SK-N-SH (cell line): Measurements from ENCODE around the gene ZRANB2. TPM values are rescaled to one million over a fixed set of nuclear protein-coding genes. Genes with fewer than 3 reads are reported as not detected.
A peak's percentile ranks its signal among the peaks of the same experiment; 100 is the strongest.

ENCODE experiments used
- CTCF ChIA-PET: fragments of 300-600, 350-600 bp; formaldehyde crosslinking; extraction: SDS; loops from one replicate; lab custom pipeline; 2021; lab: Yijun Ruan, JAX
- POLR2A ChIA-PET: fragments of 350-600 bp; sonication (Branson Sonifier 250); formaldehyde crosslinking; extraction: SDS; loops from one replicate; lab custom pipeline; 2020; ENCODE audit warnings: antibody characterized with exemption, inconsistent platforms; lab: Yijun Ruan, JAX
- DNase-seq: peaks from one replicate; pipeline ENCODE4 v3.0.0; 2012
- H2AFZ ChIP-seq: fragments of 200-600 bp; sonication (generic); 2 replicates; pipeline ENCODE4 v1.8.1; 2016; ENCODE audit warnings: antibody characterized with exemption, mild to moderate bottlenecking, low read depth
- H3F3A ChIP-seq: fragments of 200-600 bp; sonication (generic); replicated peaks from 2 replicates; pipeline ENCODE3; 2016; ENCODE audit warnings: antibody characterized with exemption, mild to moderate bottlenecking; ENCODE audit not compliant: insufficient read depth
- H3K27ac ChIP-seq, 2 experiments: fragments of 200-500 bp in 1 of 2; fragments of 200-600 bp in 1 of 2; sonication (Bioruptor generic) in 1 of 2; sonication (generic), shearing (Covaris generic) in 1 of 2; 2 replicates each; pipeline versions ENCODE4 v1.5.1 to v1.6.1; 2014 to 2016; ENCODE audit warnings: low read depth in 2 of 2, inconsistent platforms in 1 of 2, low read length in 1 of 2, mild to moderate bottlenecking in 1 of 2, mixed read lengths in 1 of 2
- H3K27me3 ChIP-seq: fragments of 200-600 bp; sonication (generic), shearing (Covaris generic); 2 replicates; pipeline ENCODE4 v1.6.1; 2016; ENCODE audit warnings: mixed run types; ENCODE audit not compliant: insufficient read depth
- H3K36me3 ChIP-seq, 2 experiments: fragments of 200-500 bp in 1 of 2; fragments of 200-600 bp in 1 of 2; sonication (Bioruptor generic) in 1 of 2; sonication (generic) in 1 of 2; replicated peaks in 1 of 2; 2 replicates each; pipeline versions ENCODE3 to v1.5.1; 2014 to 2016; ENCODE audit warnings: low read length in 1 of 2, mild to moderate bottlenecking in 1 of 2; ENCODE audit not compliant: insufficient read depth in 2 of 2, control insufficient read depth in 1 of 2
- H3K4me1 ChIP-seq, 2 experiments: fragments of 200-500 bp in 1 of 2; fragments of 200-600 bp in 1 of 2; sonication (Bioruptor generic) in 1 of 2; sonication (generic), shearing (Covaris generic) in 1 of 2; 2 replicates each; pipeline versions ENCODE4 v1.5.1 to v1.6.1; 2014 to 2016; ENCODE audit warnings: low read depth in 1 of 2, low read length in 1 of 2, mixed run types in 1 of 2; ENCODE audit not compliant: insufficient read depth in 2 of 2, control insufficient read depth in 1 of 2
- H3K4me2 ChIP-seq: fragments of 200-600 bp; sonication (generic), shearing (Covaris generic); 2 replicates; pipeline ENCODE4 v1.6.1; 2017; ENCODE audit warnings: mixed run types
- H3K4me3 ChIP-seq, 2 experiments: fragments of 200-500 bp in 1 of 2; fragments of 200-600 bp in 1 of 2; sonication (Bioruptor generic) in 1 of 2; sonication (generic), shearing (Covaris generic) in 1 of 2; 2 replicates each; pipeline versions ENCODE4 v1.5.1 to v1.8.1; 2014 to 2016; ENCODE audit warnings: low read depth in 2 of 2, inconsistent platforms in 1 of 2, low read length in 1 of 2, mild to moderate bottlenecking in 1 of 2, mixed read lengths in 1 of 2, moderate library complexity in 1 of 2
- H3K79me2 ChIP-seq: fragments of 200-600 bp; sonication (generic); 2 replicates; pipeline ENCODE4 v1.8.1; 2017; ENCODE audit warnings: mild to moderate bottlenecking; ENCODE audit not compliant: insufficient read depth
- H3K9ac ChIP-seq: fragments of 200-600 bp; sonication (generic); 2 replicates; pipeline ENCODE4 v1.6.1; 2017; ENCODE audit warnings: mixed run types
- H3K9me2 ChIP-seq: fragments of 200-600 bp; sonication (generic); 2 replicates; pipeline ENCODE4 v1.6.1; 2017; ENCODE audit warnings: mixed run types
- H3K9me3 ChIP-seq: fragments of 200-600 bp; sonication (generic); 2 replicates; pipeline ENCODE4 v1.6.1; 2017; ENCODE audit warnings: mixed run types, mild to moderate bottlenecking, moderate library complexity
- H4K20me1 ChIP-seq: fragments of 200-600 bp; sonication (generic); 2 replicates; pipeline ENCODE4 v1.6.1; 2017; ENCODE audit warnings: mild to moderate bottlenecking, mixed run types; ENCODE audit not compliant: insufficient read depth
- CHD2 ChIP-seq: fragments of 150-350 bp; IDR thresholded peaks from 2 replicates; pipeline ENCODE4 v1.6.1; 2018; ENCODE audit warnings: low read length; ENCODE audit not compliant: partially characterized antibody
- ELF1 ChIP-seq: IDR thresholded peaks from 2 replicates; pipeline ENCODE4 v1.4.0; 2012
- EP300 ChIP-seq, 2 experiments: IDR thresholded peaks; 2 replicates each; pipeline versions ENCODE4 v1.4.0 to v1.6.1; 2012; ENCODE audit warnings: borderline replicate concordance in 1 of 2, low read depth in 1 of 2, low read length in 1 of 2
- EZH2phosphoT487 ChIP-seq: fragments of 200-600 bp; sonication (generic); IDR thresholded peaks from 2 replicates; pipeline ENCODE4 v1.6.1; 2017; ENCODE audit warnings: low read depth, mixed run types, mild to moderate bottlenecking, antibody characterized with exemption, moderate library complexity, borderline replicate concordance
- FOSL2 ChIP-seq: IDR thresholded peaks from 2 replicates; pipeline ENCODE4 v1.4.0; 2012; ENCODE audit warnings: low read depth, mild to moderate bottlenecking, moderate library complexity, borderline replicate concordance
- FOXJ3 ChIP-seq: sonication (generic); formaldehyde crosslinking; IDR thresholded peaks from 2 replicates; pipeline ENCODE4 v1.5.1; 2020; ENCODE audit warnings: mild to moderate bottlenecking, missing genetic modification reagents
- FOXM1 ChIP-seq: IDR thresholded peaks from 2 replicates; pipeline ENCODE4 v1.4.0; 2012; ENCODE audit warnings: low read depth, mild to moderate bottlenecking
- GABPA ChIP-seq: IDR thresholded peaks from 2 replicates; pipeline ENCODE4 v1.4.0; 2012; ENCODE audit warnings: low read depth, mild to moderate bottlenecking
- GATA2 ChIP-seq: sonication (generic); formaldehyde crosslinking; IDR thresholded peaks from 2 replicates; pipeline ENCODE4 v1.5.0; 2020; ENCODE audit warnings: mild to moderate bottlenecking, missing genetic modification reagents
- MXI1 ChIP-seq: IDR thresholded peaks from 2 replicates; pipeline ENCODE4 v1.6.1; 2012; ENCODE audit warnings: mild to moderate bottlenecking, low read depth, low read length, improper control_type of control experiment
- NFIC ChIP-seq: IDR thresholded peaks from 2 replicates; pipeline ENCODE4 v1.4.0; 2012; ENCODE audit warnings: borderline replicate concordance
- NRF1 ChIP-seq: IDR thresholded peaks from 2 replicates; pipeline ENCODE4 v1.6.1; 2012; ENCODE audit warnings: low read depth, mild to moderate bottlenecking, low read length
- POLR2AphosphoS5 ChIP-seq: IDR thresholded peaks from 2 replicates; pipeline ENCODE4 v1.6.1; 2012; ENCODE audit warnings: low read depth, low read length
- RAD21 ChIP-seq: IDR thresholded peaks from 2 replicates; pipeline ENCODE4 v1.6.1; 2012; ENCODE audit warnings: mild to moderate bottlenecking, low read length
- RCOR1 ChIP-seq: fragments of 150-350 bp; IDR thresholded peaks from 2 replicates; pipeline ENCODE4 v1.6.1; 2017; ENCODE audit warnings: antibody characterized with exemption, low read length
- RFX5 ChIP-seq: IDR thresholded peaks from 2 replicates; pipeline ENCODE4 v1.6.1; 2012; ENCODE audit warnings: mild to moderate bottlenecking, improper control_type of control experiment, low read length
- SIN3A ChIP-seq: IDR thresholded peaks from 2 replicates; pipeline ENCODE4 v1.6.1; 2012; ENCODE audit warnings: low read depth, mild to moderate bottlenecking, low read length, moderate library complexity, borderline replicate concordance
- TAF1 ChIP-seq: IDR thresholded peaks from 2 replicates; pipeline ENCODE4 v1.6.1; 2012; ENCODE audit warnings: low read depth, mild to moderate bottlenecking, low read length, moderate library complexity, borderline replicate concordance
- WGBS: methylation state at CpG from one replicate; pipeline ENCODE4 v1.1.6; 2017; ENCODE audit warnings: low lambda C conversion rate; 5-methylcytosine and 5-hydroxymethylcytosine counted together
- polyA plus RNA-seq, 3 experiments: library from polyadenylated mRNA; depleted of rRNA; stranded (reverse); fragments of >200 nt; gene quantifications; 2 replicates each; pipeline ENCODE4 v1.2.3, GENCODE V29; 2012
- TF ChIP-seq, protein P1 (sequence below): fragments of 150-350 bp; IDR thresholded peaks from 2 replicates; pipeline ENCODE4 v1.6.1; 2017; ENCODE audit warnings: antibody characterized with exemption, low read length, low read depth, borderline replicate concordance
- TF ChIP-seq, protein P2 (sequence below): IDR thresholded peaks from 2 replicates; pipeline ENCODE4 v1.4.0; 2012; ENCODE audit warnings: low read depth, borderline replicate concordance

Gene ZRANB2
- polyA plus RNA-seq, 1 of the 3 experiments (the other 2 are of a cell fraction), result 45.2 TPM

DNA sequence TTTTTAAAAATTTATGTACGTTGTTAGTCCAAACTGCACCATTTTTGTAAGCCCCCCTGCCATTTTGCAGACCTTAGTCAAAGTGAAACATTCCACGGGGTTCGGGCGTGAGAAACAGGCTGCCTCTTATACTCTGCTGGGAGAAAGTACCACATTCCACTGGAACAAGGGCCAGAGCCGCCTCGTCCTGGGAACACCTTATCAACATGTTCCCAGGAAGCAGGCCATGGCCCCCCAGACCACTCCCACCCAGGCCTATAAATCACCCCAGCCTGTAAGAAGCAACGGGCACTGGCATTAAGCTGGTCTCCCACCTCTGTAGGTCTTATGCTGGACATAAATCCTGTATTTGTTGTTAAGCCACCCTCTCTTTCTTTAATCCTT lies 854 bp upstream of the ZRANB2 start:
- Histone ChIP-seq H3K79me2 (peaks cover 42% of the 10 kb centered on the region), H3K9me3 (no peaks in the 10 kb centered on the region), H3K36me3 (peaks cover 18 to 28% of the 10 kb centered on the region in 2 experiments), H3K9me2 (no peaks in the 10 kb centered on the region), H3F3A (no peaks in the 10 kb centered on the region), H3K9ac (peak overlapping the region; percentile 95; the same call in 1 of the 2 replicates), H3K27me3 (no peaks in the 10 kb centered on the region), H3K4me1 (peaks cover 8 to 14% of the 10 kb centered on the region in 2 experiments; a peak in 3 of 4 replicates), H3K4me3 (peak overlapping the region; percentile 93 to 96), H2AFZ (peak overlapping the region; percentile 95), H4K20me1 (peaks cover 31% of the 10 kb centered on the region), H3K4me2 (peak overlapping the region; percentile 88), H3K27ac (peak overlapping the region in 1 of 2 experiments; percentile 86; a peak in 2 of 4 replicates)
- ChIA-PET POLR2A (interaction anchor here (1.0 kb wide), 1 partner anchor 36 kb away, joined by 4 read pairs; no protein-coding TSS in a partner anchor), CTCF (interaction anchor here (0.7 to 2.1 kb wide), 10 partner anchors 9 to 872 kb away, joined by 3 to 11 read pairs (median 4); no protein-coding TSS in a partner anchor)
- peak; percentile 3 for DNase-seq
- 19% methylated on average over 5 of the region's 7 CpGs for WGBS
- TF ChIP-seq MXI1 (no peak), GATA2 (CRISPR knock-in tag) (no peak), FOXJ3 (no peak), EP300 (IDR thresholded peaks at IDR 0.05; ENCODE audit: borderline replicate concordance in 1 of 2, low read depth in 1 of 2, low read length in 1 of 2) (no peak), ELF1 (no peak), NFIC (no peak), RAD21 (no peak), FOXM1 (no peak), RCOR1 (no peak), RFX5 (no peak), TAF1 (no peak), EZH2phosphoT487 (no peak), FOSL2 (no peak), GABPA (no peak), POLR2AphosphoS5 (no peak; the same call in 1 of the 2 replicates), CHD2 (no peak), NRF1 (no peak), SIN3A (no peak)
- TF ChIP-seq, protein P1, sequence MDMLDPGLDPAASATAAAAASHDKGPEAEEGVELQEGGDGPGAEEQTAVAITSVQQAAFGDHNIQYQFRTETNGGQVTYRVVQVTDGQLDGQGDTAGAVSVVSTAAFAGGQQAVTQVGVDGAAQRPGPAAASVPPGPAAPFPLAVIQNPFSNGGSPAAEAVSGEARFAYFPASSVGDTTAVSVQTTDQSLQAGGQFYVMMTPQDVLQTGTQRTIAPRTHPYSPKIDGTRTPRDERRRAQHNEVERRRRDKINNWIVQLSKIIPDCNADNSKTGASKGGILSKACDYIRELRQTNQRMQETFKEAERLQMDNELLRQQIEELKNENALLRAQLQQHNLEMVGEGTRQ, result no peak
- TF ChIP-seq, protein P2, sequence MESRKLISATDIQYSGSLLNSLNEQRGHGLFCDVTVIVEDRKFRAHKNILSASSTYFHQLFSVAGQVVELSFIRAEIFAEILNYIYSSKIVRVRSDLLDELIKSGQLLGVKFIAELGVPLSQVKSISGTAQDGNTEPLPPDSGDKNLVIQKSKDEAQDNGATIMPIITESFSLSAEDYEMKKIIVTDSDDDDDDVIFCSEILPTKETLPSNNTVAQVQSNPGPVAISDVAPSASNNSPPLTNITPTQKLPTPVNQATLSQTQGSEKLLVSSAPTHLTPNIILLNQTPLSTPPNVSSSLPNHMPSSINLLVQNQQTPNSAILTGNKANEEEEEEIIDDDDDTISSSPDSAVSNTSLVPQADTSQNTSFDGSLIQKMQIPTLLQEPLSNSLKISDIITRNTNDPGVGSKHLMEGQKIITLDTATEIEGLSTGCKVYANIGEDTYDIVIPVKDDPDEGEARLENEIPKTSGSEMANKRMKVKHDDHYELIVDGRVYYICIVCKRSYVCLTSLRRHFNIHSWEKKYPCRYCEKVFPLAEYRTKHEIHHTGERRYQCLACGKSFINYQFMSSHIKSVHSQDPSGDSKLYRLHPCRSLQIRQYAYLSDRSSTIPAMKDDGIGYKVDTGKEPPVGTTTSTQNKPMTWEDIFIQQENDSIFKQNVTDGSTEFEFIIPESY, result no peak
